Mesendoderm (in vitro differentiated cells): Measurements from ENCODE around the gene GBP2.

Experiments used
- DNase-seq: peaks from one replicate; pipeline ENCODE4 v3.0.0; 2013
- H2AK5ac ChIP-seq: 2 replicates; pipeline ENCODE4 v1.6.1; 2013; ENCODE audit warnings: low read length, inconsistent platforms
- H2BK120ac ChIP-seq: 2 replicates; pipeline ENCODE4 v1.6.1; 2013; ENCODE audit warnings: low read depth, mild to moderate bottlenecking, low read length, moderate library complexity, mixed read lengths
- H2BK15ac ChIP-seq: replicated peaks from 2 replicates; pipeline ENCODE4 v1.6.1; 2013; ENCODE audit warnings: low read depth, mild to moderate bottlenecking, moderate library complexity
- H2BK5ac ChIP-seq: 2 replicates; pipeline ENCODE4 v1.6.1; 2013; ENCODE audit warnings: low read length, inconsistent platforms
- H3K18ac ChIP-seq: 2 replicates; pipeline ENCODE4 v1.6.1; 2013; ENCODE audit warnings: mild to moderate bottlenecking, low read length, mixed read lengths
- H3K23ac ChIP-seq: one replicate; pipeline ENCODE4 v1.6.1; 2013; ENCODE audit warnings: low read length
- H3K27ac ChIP-seq: 2 replicates; pipeline ENCODE4 v1.5.1; 2013; ENCODE audit warnings: low read depth, mild to moderate bottlenecking, inconsistent platforms, low read length, moderate library complexity
- H3K27me3 ChIP-seq: 2 replicates; pipeline ENCODE4 v1.6.1; 2013; ENCODE audit warnings: low read length, control low read depth, mild to moderate bottlenecking, inconsistent platforms; ENCODE audit not compliant: insufficient read depth, poor library complexity
- H3K36me3 ChIP-seq: 2 replicates; pipeline ENCODE4 v1.6.1; 2013; ENCODE audit warnings: low read length, inconsistent platforms; ENCODE audit not compliant: control insufficient read depth, insufficient read depth
- H3K4ac ChIP-seq: one replicate; pipeline ENCODE4 v1.6.1; 2013; ENCODE audit warnings: low read depth, mild to moderate bottlenecking, low read length, moderate library complexity
- H3K4me1 ChIP-seq: 2 replicates; pipeline ENCODE4 v1.6.1; 2013; ENCODE audit warnings: low read depth, low read length, inconsistent platforms; ENCODE audit not compliant: control insufficient read depth
- H3K4me2 ChIP-seq: 2 replicates; pipeline ENCODE4 v1.6.1; 2013; ENCODE audit warnings: low read length
- H3K4me3 ChIP-seq: 2 replicates; pipeline ENCODE4 v1.5.1; 2013; ENCODE audit warnings: mild to moderate bottlenecking, low read length
- H3K56ac ChIP-seq: one replicate; pipeline ENCODE4 v1.6.1; 2013; ENCODE audit warnings: low read length
- H3K79me1 ChIP-seq: 2 replicates; pipeline ENCODE4 v1.6.1; 2013; ENCODE audit warnings: low read length, inconsistent platforms
- H3K79me2 ChIP-seq: 2 replicates; pipeline ENCODE4 v1.6.1; 2013; ENCODE audit warnings: mild to moderate bottlenecking, low read length; ENCODE audit not compliant: control insufficient read depth, insufficient read depth
- H3K9ac ChIP-seq: 2 replicates; pipeline ENCODE4 v1.6.1; 2013; ENCODE audit warnings: low read length, inconsistent platforms
- H4K5ac ChIP-seq: one replicate; pipeline ENCODE4 v1.6.1; 2013; ENCODE audit warnings: low read length
- H4K8ac ChIP-seq: one replicate; pipeline ENCODE4 v1.6.1; 2013; ENCODE audit warnings: low read depth, mild to moderate bottlenecking, control low read depth, low read length, moderate library complexity
- WGBS: extraction: QIAGEN DNeasy Blood & Tissue Kit; methylation state at CpG from one replicate; pipeline ENCODE4 v1.1.7; 2013; ENCODE audit warnings: low lambda C conversion rate, missing lambda C conversion rate; ENCODE audit not compliant: insufficient coverage; ENCODE audit errors: extremely low coverage; 5-methylcytosine and 5-hydroxymethylcytosine counted together

The GBP2 gene

GRCh38 chr1:89070509-89070908 is 55.4 kb downstream of the GBP2 start:
- Histone ChIP-seq H3K36me3 (no peaks in the 10 kb centered on the region), H3K4me2 (no peak overlapping the region), H3K4me3 (no peak overlapping the region), H3K4me1 (no peaks in the 10 kb centered on the region), H3K4ac (no peak overlapping the region), H3K79me1 (no peaks in the 10 kb centered on the region), H3K56ac (no peak overlapping the region), H3K23ac (no peak overlapping the region), H2AK5ac (no peak overlapping the region), H4K5ac (no peak overlapping the region), H3K9ac (no peak overlapping the region), H4K8ac (no peak overlapping the region), H3K18ac (no peak overlapping the region), H2BK5ac (no peak overlapping the region), H3K27me3 (no peaks in the 10 kb centered on the region), H3K79me2 (no peaks in the 10 kb centered on the region), H3K27ac (no peak overlapping the region), H2BK120ac (no peak overlapping the region), H2BK15ac (no peak overlapping the region)
- no peak for DNase-seq
- WGBS = no CpG with 5 or more reads among the region's 1 CpG

DNA sequence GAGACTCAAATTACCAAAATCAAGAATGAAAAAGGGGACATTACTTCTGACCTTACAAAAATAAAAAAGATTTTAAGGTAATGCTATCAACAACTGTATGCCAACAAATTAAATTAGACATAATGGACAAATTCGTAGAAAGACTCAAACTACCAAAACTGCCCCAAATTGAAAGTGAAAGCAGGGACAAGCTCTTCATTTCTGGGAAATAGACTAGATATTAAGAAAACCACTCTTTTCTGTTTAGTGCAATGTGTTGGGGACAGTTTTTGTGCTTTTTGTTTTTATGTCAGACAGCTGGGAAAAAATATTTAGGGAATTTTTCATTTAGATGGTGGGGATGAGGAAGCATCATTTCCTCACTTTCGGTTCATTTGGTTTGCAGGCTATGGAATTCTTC is 56.0 kb downstream of the GBP2 start:
- H3K36me3 ChIP-seq = no peaks in the 10 kb centered on the region
- H2BK120ac ChIP-seq = no peak overlapping the region
- H3K56ac ChIP-seq = no peak overlapping the region
- H3K4me2 ChIP-seq = no peak overlapping the region
- H2BK5ac ChIP-seq = no peak overlapping the region
- no peak overlapping the region for H3K27ac ChIP-seq
- H4K8ac ChIP-seq = no peak overlapping the region
- no peak for DNase-seq
- H3K4me1 ChIP-seq = no peaks in the 10 kb centered on the region
- H2AK5ac ChIP-seq = no peak overlapping the region
- no peak overlapping the region for H3K4ac ChIP-seq
- no peak overlapping the region for H3K9ac ChIP-seq
- H3K79me1 ChIP-seq = no peaks in the 10 kb centered on the region
- H2BK15ac ChIP-seq = no peak overlapping the region
- H3K23ac ChIP-seq = no peak overlapping the region
- no peaks in the 10 kb centered on the region for H3K27me3 ChIP-seq
- no peak overlapping the region for H3K18ac ChIP-seq
- no CpG with 5 or more reads among the region's 2 CpGs for WGBS
- H3K4me3 ChIP-seq = no peak overlapping the region
- H4K5ac ChIP-seq = no peak overlapping the region
- no peaks in the 10 kb centered on the region for H3K79me2 ChIP-seq

- Histone ChIP-seq H3K79me1 (no peaks in the 10 kb centered on the region), H3K4ac (no peak overlapping the region), H3K27ac (no peak overlapping the region), H3K4me1 (no peaks in the 10 kb centered on the region), H3K9ac (no peak overlapping the region), H2BK15ac (no peak overlapping the region), H2BK120ac (no peak overlapping the region), H3K79me2 (no peaks in the 10 kb centered on the region), H3K27me3 (no peaks in the 10 kb centered on the region), H4K5ac (no peak overlapping the region), H3K36me3 (no peaks in the 10 kb centered on the region), H3K18ac (no peak overlapping the region), H2BK5ac (no peak overlapping the region), H3K4me3 (no peak overlapping the region), H4K8ac (no peak overlapping the region), H3K56ac (no peak overlapping the region), H3K23ac (no peak overlapping the region), H2AK5ac (no peak overlapping the region), H3K4me2 (no peak overlapping the region)
- no peak for DNase-seq
Measured at GRCh38 chr1:89068291-89068690, 57.6 kb downstream of the GBP2 start.

- WGBS = no CpG with 5 or more reads among the region's 4 CpGs
- H3K79me1 ChIP-seq = no peaks in the 10 kb centered on the region
- no peak within 1 kb of the TSS for H3K4me2 ChIP-seq
- H3K23ac ChIP-seq = no peak within 1 kb of the TSS
- H3K56ac ChIP-seq = no peak within 1 kb of the TSS
- no peaks in the 10 kb centered on the region for H3K79me2 ChIP-seq
- H3K9ac ChIP-seq = no peak within 1 kb of the TSS
- no peak for DNase-seq
- no peak within 1 kb of the TSS for H2BK5ac ChIP-seq
- no peak within 1 kb of the TSS for H2BK15ac ChIP-seq
- H3K4ac ChIP-seq = no peak within 1 kb of the TSS
- no peaks in the 10 kb centered on the region for H3K36me3 ChIP-seq
- no peak within 1 kb of the TSS for H3K4me3 ChIP-seq
- no peak within 1 kb of the TSS for H4K8ac ChIP-seq
- H2AK5ac ChIP-seq = no peak within 1 kb of the TSS
- H3K18ac ChIP-seq = no peak within 1 kb of the TSS
- H2BK120ac ChIP-seq = no peak within 1 kb of the TSS
- no peaks in the 10 kb centered on the region for H3K4me1 ChIP-seq
- no peaks in the 10 kb centered on the region for H3K27me3 ChIP-seq
- no peak within 1 kb of the TSS for H4K5ac ChIP-seq
- H3K27ac ChIP-seq = no peak within 1 kb of the TSS
Measured at GRCh38 chr1:89065079-89065868, 60.6 kb downstream of the GBP2 start, which contains the start of gene GBP1. Gene GBP1, minus strand, starts transcription at chr1:89065208. Its CDS starts 1,974 bp downstream, at chr1:89063234.

- Histone ChIP-seq H3K27ac (no peak overlapping the region), H2AK5ac (no peak overlapping the region), H3K4me2 (no peak overlapping the region), H3K4me3 (no peak overlapping the region), H3K27me3 (no peaks in the 10 kb centered on the region), H3K23ac (no peak overlapping the region), H3K4ac (no peak overlapping the region), H3K79me1 (no peaks in the 10 kb centered on the region), H2BK15ac (no peak overlapping the region), H3K36me3 (no peaks in the 10 kb centered on the region), H3K18ac (no peak overlapping the region), H2BK5ac (no peak overlapping the region), H3K9ac (no peak overlapping the region), H4K5ac (no peak overlapping the region), H3K79me2 (no peaks in the 10 kb centered on the region), H3K4me1 (no peaks in the 10 kb centered on the region), H2BK120ac (no peak overlapping the region), H4K8ac (no peak overlapping the region), H3K56ac (no peak overlapping the region)
- WGBS = no CpG with 5 or more reads among the region's 4 CpGs
- DNase-seq = no peak
Measured at GRCh38 chr1:89064632-89065031, 61.3 kb downstream of the GBP2 start.

DNA sequence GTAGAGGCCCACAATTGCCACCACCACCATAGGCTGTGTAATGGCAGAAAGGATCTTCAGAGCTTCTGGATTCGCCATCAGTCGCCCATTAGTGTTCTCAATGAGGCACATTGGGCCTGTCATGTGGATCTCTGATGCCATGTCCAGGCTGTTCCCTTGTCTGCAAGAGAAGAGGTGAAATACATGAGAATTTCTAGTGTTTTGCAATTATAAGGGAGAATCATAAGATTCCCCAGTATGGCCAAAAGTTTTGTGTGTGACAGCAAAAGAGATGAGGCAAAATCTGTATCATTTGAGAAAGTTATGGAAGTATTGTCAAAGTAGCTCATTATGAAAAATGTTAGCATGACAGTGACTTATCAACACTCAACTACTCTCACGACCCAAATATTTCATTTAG is 62.8 kb downstream of the GBP2 start:
- H3K4me3 ChIP-seq = no peak overlapping the region
- H3K4me2 ChIP-seq = no peak overlapping the region
- no peaks in the 10 kb centered on the region for H3K27me3 ChIP-seq
- no peak overlapping the region for H2AK5ac ChIP-seq
- H3K56ac ChIP-seq = no peak overlapping the region
- no peaks in the 10 kb centered on the region for H3K79me2 ChIP-seq
- no peak overlapping the region for H3K18ac ChIP-seq
- H4K8ac ChIP-seq = no peak overlapping the region
- no peak overlapping the region for H4K5ac ChIP-seq
- H3K79me1 ChIP-seq = no peaks in the 10 kb centered on the region
- H3K4ac ChIP-seq = no peak overlapping the region
- H2BK120ac ChIP-seq = no peak overlapping the region
- H2BK5ac ChIP-seq = no peak overlapping the region
- H3K9ac ChIP-seq = no peak overlapping the region
- no peaks in the 10 kb centered on the region for H3K4me1 ChIP-seq
- no peaks in the 10 kb centered on the region for H3K36me3 ChIP-seq
- no peak overlapping the region for H3K23ac ChIP-seq
- no CpG with 5 or more reads among the region's 3 CpGs for WGBS
- no peak overlapping the region for H3K27ac ChIP-seq
- no peak for DNase-seq
- no peak overlapping the region for H2BK15ac ChIP-seq
